DMS 273 (cell line): ENCODE measurements around the gene KCNC1.

Experiments
- DNase-seq: peaks from one replicate; lab custom pipeline; 2025; ENCODE audit not compliant: unreplicated experiment; lab: John Stamatoyannopoulos, UW

KCNC1 gene

GRCh38 chr11:17752144-17752543 lies 17.6 kb downstream of the KCNC1 start:
- no peak for DNase-seq

GRCh38 chr11:17753153-17753552 lies 18.6 kb downstream of the KCNC1 start:
- DNase-seq: no peak

- DNase-seq: no peak
Measured at GRCh38 chr11:17753641-17754040, 19.1 kb downstream of the KCNC1 start.

- DNase-seq: no peak
Measured at GRCh38 chr11:17755891-17756290, 21.3 kb downstream of the KCNC1 start.

- peak; percentile 69 for DNase-seq
Measured at GRCh38 chr11:17760102-17761029, 25.8 kb downstream of the KCNC1 start.

GRCh38 chr11:17762309-17762974 lies 27.9 kb downstream of the KCNC1 start:
- DNase-seq: no peak

GRCh38 chr11:17763244-17763643 lies 28.7 kb downstream of the KCNC1 start:
- DNase-seq: no peak

- no peak for DNase-seq
Measured at GRCh38 chr11:17763703-17764102, 29.1 kb downstream of the KCNC1 start.

- peak; percentile 18 for DNase-seq
Measured at GRCh38 chr11:17764446-17765218, 30.1 kb downstream of the KCNC1 start.

GRCh38 chr11:17765356-17766072 lies 30.9 kb downstream of the KCNC1 start:
- DNase-seq: peak; percentile 36

- no peak for DNase-seq
Measured at GRCh38 chr11:17766073-17766359, 31.4 kb downstream of the KCNC1 start.

GRCh38 chr11:17766590-17766989 lies 32.0 kb downstream of the KCNC1 start:
- DNase-seq: peak; percentile 4

GRCh38 chr11:17767301-17767885 lies 32.8 kb downstream of the KCNC1 start:
- peak; percentile 20 for DNase-seq

GRCh38 chr11:17767914-17768313 lies 33.3 kb downstream of the KCNC1 start:
- no peak for DNase-seq

- DNase-seq: no peak
Measured at GRCh38 chr11:17768547-17768946, 34.0 kb downstream of the KCNC1 start.

GRCh38 chr11:17769218-17769617 lies 34.6 kb downstream of the KCNC1 start:
- no peak for DNase-seq

GRCh38 chr11:17770048-17770652 lies 35.6 kb downstream of the KCNC1 start:
- peak; percentile 22 for DNase-seq

- no peak for DNase-seq
Measured at GRCh38 chr11:17770917-17771316, 36.3 kb downstream of the KCNC1 start.

- DNase-seq: no peak
Measured at GRCh38 chr11:17771415-17771814, 36.8 kb downstream of the KCNC1 start.

GRCh38 chr11:17771841-17772401 lies 37.3 kb downstream of the KCNC1 start:
- DNase-seq: no peak
